ENCODE data around the gene SLC25A28.

Gene SLC25A28, protein sequence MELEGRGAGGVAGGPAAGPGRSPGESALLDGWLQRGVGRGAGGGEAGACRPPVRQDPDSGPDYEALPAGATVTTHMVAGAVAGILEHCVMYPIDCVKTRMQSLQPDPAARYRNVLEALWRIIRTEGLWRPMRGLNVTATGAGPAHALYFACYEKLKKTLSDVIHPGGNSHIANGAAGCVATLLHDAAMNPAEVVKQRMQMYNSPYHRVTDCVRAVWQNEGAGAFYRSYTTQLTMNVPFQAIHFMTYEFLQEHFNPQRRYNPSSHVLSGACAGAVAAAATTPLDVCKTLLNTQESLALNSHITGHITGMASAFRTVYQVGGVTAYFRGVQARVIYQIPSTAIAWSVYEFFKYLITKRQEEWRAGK

DNA sequence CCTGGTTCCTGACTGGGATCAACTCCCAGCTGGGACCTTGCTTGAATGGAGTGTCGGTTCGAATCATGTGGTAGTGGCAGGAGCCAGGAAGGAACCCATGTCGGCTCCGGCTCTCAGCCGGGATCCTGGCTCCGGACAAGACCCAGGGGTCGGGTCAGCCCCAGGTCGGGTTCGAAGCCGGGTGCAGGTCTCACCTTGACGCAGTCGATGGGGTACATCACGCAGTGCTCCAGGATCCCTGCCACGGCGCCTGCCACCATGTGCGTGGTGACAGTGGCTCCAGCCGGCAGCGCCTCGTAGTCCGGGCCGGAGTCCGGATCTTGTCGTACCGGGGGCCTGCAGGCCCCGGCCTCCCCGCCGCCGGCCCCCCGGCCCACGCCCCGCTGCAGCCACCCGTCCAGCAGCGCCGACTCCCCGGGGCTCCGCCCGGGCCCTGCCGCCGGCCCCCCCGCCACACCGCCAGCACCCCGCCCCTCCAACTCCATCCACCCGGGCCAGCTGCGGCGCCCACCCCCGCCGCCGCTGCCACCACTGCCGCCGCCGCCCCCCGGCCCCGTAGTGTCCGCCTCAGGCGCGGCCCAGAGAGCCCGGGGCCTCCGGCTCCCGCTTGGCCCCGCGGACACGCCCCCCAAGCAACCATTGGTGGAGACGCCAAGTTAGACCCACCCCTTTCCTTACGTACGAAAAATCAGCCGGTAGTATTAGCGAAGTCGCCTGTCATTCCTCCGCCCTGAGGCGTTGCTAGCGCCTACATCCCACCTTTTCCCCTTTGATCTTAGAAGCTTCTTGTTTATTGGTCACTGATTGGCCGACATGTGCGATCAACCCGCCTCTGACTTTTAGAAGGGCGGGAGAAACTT lies at the start of gene SLC25A28:
Gene SLC25A28, minus strand, starts transcription at position 589 of the 860 bp plus-strand sequence. Its CDS starts 104 bp downstream, at position 485.
- peak; percentile 92 for DNase-seq

GRCh38 chr10:99667108-99667751 lies 47.0 kb upstream of the SLC25A28 start:
- no peak for DNase-seq

DNA sequence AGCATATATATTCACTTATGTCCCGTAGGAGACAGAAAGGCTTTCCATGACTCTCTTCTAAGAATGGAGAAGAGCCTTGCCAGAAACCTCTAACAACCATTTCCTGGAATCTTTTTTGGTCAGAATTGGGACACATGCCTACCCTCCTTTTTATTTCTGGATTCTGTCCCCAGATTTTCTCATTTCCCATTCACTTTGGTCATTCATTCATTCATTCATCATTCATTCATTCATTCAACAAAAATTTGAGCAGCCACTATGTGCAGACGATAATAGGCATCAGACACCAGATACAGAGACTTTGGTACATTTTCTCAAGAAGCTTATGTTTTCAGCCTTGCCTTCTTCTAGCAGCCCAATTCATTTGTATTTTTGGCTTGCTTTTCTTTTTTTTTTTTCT lies 45.1 kb upstream of the SLC25A28 start:
- no peak for DNase-seq

GRCh38 chr10:99661377-99661763 lies 41.1 kb upstream of the SLC25A28 start:
- DNase-seq, result no peak

DNA sequence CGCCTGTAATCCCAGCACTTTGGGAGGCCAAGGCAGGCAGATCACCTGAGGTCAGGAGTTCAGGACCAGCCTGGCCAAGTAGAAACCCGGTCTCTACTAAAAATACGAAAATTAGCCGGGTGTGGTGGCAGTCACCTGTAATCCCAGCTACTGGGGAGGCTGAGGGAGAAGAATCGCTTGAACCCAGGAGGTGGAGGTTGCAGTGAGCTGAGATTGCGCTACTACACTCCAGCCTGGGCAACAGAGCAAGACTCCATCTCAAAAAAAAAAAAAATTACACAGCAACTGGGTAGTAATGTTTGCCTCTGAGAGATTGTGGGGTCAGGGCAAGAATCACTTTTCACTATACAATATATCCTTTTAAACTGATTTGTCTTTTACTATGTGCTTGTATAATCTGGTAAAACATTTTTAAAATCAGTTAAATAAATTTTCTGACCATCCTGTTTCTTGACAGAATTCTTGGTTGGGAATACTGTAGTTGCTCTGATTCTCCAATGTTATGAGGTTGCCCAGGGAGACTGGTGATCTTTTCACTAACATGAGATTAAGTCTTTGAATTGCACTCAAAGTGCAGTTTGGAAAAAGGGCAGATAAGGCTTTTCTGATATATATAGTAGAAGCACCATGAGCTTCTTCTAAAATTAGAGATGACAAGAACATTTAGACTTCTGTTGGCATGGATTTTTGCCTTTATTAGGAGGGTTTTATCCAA lies 40.6 kb upstream of the SLC25A28 start:
- DNase-seq, result no peak

- no peak for DNase-seq
Measured at GRCh38 chr10:99659868-99660366, 39.7 kb upstream of the SLC25A28 start.

GRCh38 chr10:99659031-99659867 lies 39.0 kb upstream of the SLC25A28 start, which contains the start of gene ENTPD7:
Gene ENTPD7 (plus strand): TSS chr10:99659509. CDS start chr10:99659957, 448 bp downstream.
- peak; percentile 94 for DNase-seq

DNA sequence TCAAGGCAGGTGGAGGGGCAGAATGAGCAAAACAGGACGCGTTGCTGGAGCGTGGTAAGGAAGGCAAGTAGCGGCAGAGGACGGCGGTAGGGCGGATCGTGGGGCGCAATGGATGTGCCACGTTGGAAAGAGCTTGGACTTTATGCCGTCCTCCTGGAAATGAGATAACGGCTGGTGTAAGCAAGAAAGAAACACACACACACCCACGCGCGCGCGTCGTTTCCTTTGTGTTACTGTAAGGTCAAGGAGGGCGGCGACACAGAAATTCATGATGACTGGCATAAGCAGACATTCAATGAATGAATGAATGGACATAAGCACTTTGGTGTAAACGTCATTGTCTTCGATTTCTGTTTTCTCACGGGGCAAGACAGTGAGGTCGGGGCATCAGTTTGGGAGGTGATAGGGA lies 38.4 kb upstream of the SLC25A28 start:
- DNase-seq, result peak; percentile 80

- no peak for DNase-seq
Measured at GRCh38 chr10:99656199-99657064, 36.2 kb upstream of the SLC25A28 start.

GRCh38 chr10:99654390-99655175 lies 34.3 kb upstream of the SLC25A28 start:
- no peak for DNase-seq

- no peak for DNase-seq
Measured at GRCh38 chr10:99652800-99653390, 32.7 kb upstream of the SLC25A28 start.

GRCh38 chr10:99648717-99649116 lies 28.5 kb upstream of the SLC25A28 start:
- no peak for DNase-seq

DNA sequence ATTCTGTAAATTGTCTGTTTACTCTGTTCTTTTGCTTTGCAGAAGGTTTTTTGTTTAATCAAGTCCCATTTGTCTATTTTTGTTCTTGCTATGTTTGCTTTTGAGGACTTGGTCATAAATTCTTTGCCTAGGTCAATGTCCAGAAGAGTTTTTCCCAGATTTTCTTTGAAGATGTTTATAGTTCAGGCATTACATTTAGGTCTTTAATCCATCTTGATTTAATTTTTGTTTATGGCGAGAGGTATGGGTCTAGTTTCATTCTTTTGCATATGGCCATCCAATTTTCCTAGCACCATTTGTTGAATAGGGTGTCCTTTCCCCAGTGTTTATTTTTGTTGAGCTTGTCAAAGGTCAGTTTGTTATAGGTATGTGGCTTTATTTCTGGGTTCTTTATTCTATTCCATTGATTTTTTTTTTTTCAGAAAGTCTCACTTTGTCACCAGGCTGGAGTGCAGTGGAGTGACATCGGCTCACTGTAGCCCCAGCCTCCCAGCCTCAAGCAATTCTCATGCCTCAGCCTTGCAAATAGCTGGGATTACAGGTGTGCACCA lies 27.4 kb upstream of the SLC25A28 start:
- no peak for DNase-seq

DNA sequence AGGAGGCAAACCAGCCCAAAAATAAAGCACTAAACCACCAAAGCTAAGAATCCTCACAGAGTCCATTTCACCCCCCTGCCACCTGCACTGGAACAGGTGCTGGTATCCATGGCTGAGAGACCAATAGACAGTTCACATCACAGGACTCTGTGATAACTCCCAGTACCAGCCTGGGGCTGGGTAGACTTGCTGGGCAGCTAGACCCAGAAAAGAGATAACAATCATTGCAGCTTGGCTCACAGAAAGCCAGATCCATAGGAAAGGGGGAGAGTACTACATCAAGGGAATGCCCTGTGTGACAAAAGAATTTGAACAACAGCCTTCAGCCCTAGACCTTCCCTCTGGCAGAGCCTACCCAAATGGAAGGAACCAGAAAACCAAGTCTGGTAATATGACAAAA lies 13.6 kb upstream of the SLC25A28 start:
- no peak for DNase-seq

DNA sequence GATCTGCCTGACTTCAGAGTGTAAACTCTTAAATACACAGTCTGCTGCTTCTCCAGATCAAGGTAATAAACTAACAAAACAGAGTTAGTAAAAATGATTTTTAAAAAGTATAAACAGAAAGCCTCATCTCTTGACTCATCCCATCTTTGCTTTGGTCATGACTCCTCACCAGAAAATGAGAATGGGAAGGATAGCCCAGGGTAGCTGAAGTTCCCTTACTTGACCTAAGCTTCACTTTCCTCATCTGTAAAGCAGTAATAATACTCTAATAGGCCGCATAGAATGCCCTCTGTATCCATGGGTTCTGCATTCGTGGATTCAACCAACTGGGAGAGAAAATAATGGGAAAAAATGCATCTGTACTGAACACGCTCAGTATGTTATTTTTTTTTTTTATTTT lies 11.3 kb upstream of the SLC25A28 start:
- DNase-seq, result no peak

GRCh38 chr10:99630991-99631390 lies 10.8 kb upstream of the SLC25A28 start:
- DNase-seq, result no peak

DNA sequence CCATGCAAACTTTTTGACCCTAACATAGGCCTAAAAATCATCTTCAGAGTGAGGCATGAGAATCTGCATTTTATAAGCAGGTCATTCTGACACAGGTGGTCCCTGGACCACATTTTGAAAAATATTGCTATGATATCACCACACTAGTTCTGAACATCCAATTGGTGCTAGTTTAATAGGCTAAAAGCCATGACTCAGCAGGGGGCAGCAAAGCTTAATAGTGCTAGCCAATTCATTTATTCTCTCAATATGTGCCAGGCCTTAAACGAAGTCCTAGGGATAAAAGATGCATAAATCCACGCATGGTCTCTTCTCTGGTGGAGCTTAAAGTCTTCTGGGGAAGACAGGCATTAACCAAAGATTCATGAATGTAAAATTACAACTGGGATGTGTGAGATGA lies 10.2 kb upstream of the SLC25A28 start:
- no peak for DNase-seq

GRCh38 chr10:99629625-99629978 lies 9.4 kb upstream of the SLC25A28 start:
- no peak for DNase-seq

Data from activated CD8-positive, alpha-beta memory T cell treated with anti-CD3 and anti-CD28 coated beads for 24 hours (primary cell).